Stimulated activated CD8-positive, alpha-beta memory T cell treated with anti-CD3 and anti-CD28 coated beads, Interleukin-2, amount 100 ng/mL, for 48 hours (primary cell): ENCODE results near the gene CNTN2.

Experiments used
- DNase-seq, 2 donors: peaks; one replicate each; pipeline ENCODE4 v3.0.0-alpha.2; 2020; ENCODE audit warnings: low read depth in 2 of 2

CNTN2 gene

DNA sequence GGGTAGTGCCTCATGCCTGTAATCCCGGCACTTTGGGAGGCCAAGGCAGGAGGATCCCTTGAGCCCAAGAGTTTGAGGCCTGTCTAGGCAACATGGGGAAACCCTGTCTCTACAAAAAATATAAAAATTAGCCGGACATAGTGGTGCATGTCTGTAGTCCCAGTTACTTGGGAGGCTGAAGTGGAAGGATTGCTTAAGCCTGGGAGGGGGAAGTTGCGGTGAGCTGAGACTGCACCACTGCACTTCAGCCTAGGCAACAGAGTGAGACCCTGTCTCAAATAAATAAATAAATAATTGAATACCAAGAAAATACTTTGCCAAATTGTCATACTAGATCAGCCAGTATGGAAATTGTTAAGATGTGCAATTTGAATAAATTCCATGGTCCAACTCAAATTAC, 84.6 kb downstream of the CNTN2 start:
- DNase-seq, result no peak
